Dermis microvascular lymphatic vessel endothelial cell (primary cell): ENCODE data around the gene TRPC4AP. TPM values are rescaled to one million over a fixed set of nuclear protein-coding genes. Genes with fewer than 3 reads are reported as not detected.
"Not testable (repeated sequence)": the region's sequence is repeated elsewhere in the genome, so short reads cannot be mapped to it uniquely, and the experiment has no call there.

ENCODE experiments used
- DNase-seq, 2 donors: peaks; one replicate each; pipeline versions ENCODE4 v3.0.0 to v3.0.0-alpha.2; 2010; ENCODE audit warnings: low read depth in 2 of 2
- total RNA-seq: library from RNA; depleted of rRNA; stranded (reverse); fragments of >200 nt; gene quantifications from 2 replicates; pipeline ENCODE4 v1.2.1, GENCODE V29; 2014

TRPC4AP gene, protein sequence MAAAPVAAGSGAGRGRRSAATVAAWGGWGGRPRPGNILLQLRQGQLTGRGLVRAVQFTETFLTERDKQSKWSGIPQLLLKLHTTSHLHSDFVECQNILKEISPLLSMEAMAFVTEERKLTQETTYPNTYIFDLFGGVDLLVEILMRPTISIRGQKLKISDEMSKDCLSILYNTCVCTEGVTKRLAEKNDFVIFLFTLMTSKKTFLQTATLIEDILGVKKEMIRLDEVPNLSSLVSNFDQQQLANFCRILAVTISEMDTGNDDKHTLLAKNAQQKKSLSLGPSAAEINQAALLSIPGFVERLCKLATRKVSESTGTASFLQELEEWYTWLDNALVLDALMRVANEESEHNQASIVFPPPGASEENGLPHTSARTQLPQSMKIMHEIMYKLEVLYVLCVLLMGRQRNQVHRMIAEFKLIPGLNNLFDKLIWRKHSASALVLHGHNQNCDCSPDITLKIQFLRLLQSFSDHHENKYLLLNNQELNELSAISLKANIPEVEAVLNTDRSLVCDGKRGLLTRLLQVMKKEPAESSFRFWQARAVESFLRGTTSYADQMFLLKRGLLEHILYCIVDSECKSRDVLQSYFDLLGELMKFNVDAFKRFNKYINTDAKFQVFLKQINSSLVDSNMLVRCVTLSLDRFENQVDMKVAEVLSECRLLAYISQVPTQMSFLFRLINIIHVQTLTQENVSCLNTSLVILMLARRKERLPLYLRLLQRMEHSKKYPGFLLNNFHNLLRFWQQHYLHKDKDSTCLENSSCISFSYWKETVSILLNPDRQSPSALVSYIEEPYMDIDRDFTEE
- 68.9 and 99.4 TPM in 2 replicates for total RNA-seq

DNA sequence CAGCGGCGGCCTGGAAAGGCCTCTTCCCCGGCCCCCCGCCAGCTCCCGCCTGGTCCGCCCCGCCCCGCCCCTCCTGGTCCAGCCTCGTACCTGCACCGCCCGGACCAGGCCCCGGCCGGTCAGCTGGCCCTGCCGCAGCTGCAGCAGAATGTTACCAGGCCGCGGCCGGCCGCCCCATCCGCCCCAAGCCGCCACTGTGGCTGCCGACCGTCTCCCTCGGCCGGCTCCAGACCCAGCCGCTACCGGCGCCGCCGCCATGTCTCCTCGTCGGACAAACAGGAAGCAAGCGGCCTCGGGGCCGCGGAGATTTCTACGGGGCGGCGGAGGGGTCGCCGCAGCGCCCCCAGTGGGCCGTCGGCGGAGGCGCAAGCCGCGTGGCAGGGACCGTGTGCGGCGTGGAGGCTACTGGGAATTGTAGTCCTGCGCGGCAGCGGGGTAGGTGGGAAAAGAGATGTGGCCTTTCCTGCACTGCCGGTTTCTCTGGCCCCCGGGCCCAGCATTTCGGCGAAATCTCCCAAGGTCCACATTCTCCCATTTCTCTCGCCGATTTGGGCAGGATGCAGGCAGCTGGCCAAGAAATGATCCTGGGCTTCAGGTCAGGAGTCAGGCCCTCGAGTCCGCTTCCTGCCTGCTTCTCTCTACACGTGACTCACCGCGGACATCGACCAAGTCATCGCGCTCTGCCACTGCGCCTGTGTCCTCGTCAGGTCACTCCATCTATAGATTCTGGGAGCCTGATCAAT lies at the start of gene TRPC4AP:
TRPC4AP (minus strand) TSS at position 284 of the 743 bp plus-strand sequence; CDS start at position 258, 26 bp downstream.
- peak; percentile 78 to 92 for DNase-seq

DNA sequence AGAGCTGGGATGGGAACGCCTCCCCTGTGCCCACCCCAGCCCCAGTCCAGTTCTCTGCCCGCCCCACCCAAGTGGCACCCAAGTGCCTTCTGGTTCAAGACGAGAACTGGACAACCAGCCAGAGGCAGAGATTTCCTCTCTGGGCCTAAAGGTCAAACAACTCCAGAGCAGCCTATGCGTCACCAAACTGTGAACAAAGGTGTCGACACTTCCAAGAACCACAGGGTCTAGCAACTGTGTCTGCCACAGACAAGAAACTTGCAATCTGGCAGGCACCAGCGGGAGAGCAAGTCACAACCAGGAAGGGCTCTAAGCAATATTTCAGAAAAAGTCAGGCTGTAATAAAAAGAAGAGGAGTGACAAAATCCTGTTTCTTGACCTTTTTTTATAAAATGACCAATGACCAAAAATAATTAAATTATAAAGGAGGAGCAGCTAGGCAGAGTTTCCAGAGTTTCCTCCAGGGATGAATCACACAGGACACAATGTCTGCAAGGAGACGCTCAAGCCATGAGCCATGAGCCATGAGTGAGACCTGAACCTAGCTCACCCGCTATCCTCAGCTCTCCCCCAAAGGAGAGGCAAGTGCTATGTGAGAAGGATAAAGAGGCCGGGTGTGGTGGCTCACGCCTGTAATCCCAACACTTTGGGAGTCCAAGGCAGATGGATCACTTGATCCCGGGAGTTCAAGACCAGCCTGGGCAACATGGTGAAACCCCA lies 43.4 kb upstream of the TRPC4AP start:
- DNase-seq: peak in 1 of 2 donors; percentile 89

DNA sequence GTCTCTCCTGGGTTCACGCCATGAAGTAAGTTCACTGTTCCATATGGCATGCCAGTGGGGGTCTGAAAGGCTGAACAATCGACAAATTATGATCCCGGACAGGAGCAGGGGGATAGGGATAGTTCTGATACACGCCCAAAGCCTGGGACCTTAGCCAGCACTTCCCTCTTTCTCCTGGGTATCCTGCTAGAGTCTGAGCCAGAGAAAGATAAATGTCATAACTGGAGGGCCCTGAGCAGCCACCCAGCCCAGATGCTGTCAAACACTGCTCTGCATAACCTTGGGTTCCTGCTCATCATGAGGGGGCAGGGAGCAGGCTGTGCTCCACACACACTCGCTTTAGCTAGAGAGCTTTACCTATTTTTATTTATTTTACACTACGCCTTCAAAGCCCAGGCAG lies 42.3 kb upstream of the TRPC4AP start:
- DNase-seq: no peak

DNA sequence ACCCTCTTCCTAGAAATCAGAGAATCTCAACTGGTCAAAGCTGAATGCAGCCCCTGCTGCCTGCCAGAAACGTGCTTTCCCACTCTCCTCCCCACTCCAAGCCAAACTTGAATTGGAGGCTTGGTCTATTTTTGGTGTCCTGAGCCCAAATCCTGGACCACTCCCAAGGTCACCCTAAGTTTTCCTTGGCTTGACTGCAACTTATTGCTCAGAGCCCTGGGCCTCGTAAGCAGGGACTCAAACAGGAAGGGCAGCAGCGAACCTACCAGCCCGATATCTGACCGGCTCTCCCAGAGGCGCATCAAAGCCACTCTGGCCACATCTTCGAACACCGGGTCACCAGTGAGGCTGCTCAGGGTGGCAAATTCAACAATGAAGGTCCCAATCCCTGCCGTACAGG lies 41.9 kb upstream of the TRPC4AP start:
- peak in 1 of 2 donors; percentile 46 for DNase-seq

DNA sequence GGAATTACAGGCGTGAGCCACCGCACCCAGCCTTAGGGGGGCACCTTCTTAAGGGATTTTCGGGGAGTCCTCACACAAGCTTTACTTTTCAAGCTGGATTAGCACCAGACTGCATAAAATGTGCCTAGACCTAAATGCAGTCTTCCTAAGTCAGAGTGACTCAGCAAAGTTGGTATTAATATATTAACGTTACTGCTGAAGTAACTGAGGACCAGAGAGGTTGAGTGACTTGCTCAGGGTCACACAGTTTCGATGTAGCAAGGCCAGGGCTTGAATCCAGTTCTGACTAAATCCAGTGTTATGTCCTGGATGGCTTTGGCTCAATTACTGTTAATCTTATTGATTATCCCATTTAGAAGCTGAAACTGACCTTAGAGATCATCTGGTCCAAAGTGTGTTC lies 41.1 kb upstream of the TRPC4AP start:
- DNase-seq: no peak

DNA sequence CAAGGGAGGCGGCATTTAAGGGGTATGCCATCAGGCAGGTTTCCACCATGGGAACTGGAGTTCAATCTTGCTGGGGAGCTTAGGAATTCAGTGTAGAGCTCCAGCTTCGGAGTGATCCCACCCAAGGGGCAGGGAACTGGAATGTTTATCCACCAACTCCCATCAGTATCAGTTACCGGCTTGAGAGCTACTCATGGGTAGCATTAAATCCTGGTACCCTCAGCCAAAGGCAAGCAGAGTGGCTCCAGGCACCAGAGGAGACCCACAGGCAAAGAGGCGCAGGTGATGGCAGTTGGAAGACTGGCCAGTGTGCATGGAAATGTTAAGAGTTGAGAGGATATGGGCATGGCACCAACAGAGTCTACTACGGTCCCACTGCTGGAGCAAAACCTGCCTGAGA lies 40.4 kb upstream of the TRPC4AP start:
- DNase-seq: no peak

- no peak for DNase-seq
These were observed 39.3 kb upstream of the TRPC4AP start for GRCh38 chr20:35131934-35132333.

- DNase-seq: peak; percentile 29 to 82
These were observed 37.1 kb upstream of the TRPC4AP start for GRCh38 chr20:35129647-35130069.

- DNase-seq: no peak
These were observed 33.1 kb upstream of the TRPC4AP start for GRCh38 chr20:35125753-35126152.

- DNase-seq: peak in 1 of 2 donors; percentile 69
These were observed 30.3 kb upstream of the TRPC4AP start for GRCh38 chr20:35122756-35123405.

DNA sequence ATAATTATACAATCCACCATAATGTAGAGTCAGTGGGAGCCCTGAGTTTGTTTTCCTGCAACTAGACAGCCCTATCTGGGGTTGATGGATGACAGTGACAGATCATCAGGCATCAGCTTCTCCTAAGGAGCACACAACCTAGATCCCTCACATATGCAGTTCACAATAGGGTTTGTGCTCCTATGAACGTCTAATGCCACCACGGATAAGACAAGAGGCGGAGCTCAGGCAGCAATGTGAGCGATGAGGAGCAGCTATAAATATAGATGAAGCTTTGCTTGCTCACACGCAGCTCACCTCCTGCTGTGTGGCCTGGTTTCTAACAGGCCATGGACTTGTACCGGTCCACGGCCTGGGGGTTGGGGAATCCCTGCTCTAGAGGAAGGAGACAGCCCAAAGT lies 28.6 kb upstream of the TRPC4AP start:
- DNase-seq: no peak

GRCh38 chr20:35120012-35120701 lies 27.6 kb upstream of the TRPC4AP start:
- DNase-seq: peak in 1 of 2 donors; percentile 73

GRCh38 chr20:35117629-35118028 lies 25.0 kb upstream of the TRPC4AP start:
- DNase-seq: no peak

GRCh38 chr20:35117196-35117595 lies 24.6 kb upstream of the TRPC4AP start:
- no peak for DNase-seq

- no peak for DNase-seq
These were observed 23.7 kb upstream of the TRPC4AP start for GRCh38 chr20:35116258-35116657.

DNA sequence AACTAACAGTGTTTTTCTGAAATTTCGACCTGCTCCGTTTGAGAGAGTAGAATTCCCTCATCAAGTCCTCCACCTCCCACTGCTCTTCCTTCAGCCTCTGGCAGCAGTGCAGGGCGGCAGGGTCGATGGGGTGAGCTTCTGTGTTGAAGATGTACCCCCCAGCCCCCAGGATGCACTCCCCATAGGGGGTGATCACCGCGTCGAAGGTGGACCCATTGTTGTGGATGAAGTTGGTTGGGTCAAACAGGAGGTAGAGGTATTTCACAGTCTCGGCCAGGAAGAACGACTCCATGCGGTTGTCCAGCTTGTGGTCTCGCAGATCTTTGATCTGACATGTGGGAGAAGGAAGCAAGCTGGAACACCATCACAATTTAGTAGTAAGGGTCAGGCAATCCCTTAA lies 23.0 kb upstream of the TRPC4AP start:
- no peak for DNase-seq

DNA sequence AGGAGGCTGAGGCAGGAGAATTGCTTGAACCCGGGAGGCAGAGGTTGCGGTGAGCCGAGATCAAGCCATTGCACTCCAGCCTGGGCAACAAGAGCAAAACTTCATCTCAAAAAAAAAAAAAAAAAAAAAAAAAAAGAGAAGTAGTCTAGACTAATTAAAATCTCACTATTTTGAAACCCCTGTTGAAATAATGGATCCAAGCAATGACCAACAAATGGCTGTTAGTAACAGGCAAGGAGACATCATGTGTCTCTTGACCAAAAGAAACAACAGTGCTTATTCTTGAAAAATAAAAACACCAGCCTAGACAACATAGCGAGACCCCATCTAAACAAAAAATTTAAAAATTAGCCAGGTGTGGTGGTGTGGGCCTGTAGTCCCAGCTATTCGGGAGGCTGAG lies 19.7 kb upstream of the TRPC4AP start:
- DNase-seq: not testable (repeated sequence)

DNA sequence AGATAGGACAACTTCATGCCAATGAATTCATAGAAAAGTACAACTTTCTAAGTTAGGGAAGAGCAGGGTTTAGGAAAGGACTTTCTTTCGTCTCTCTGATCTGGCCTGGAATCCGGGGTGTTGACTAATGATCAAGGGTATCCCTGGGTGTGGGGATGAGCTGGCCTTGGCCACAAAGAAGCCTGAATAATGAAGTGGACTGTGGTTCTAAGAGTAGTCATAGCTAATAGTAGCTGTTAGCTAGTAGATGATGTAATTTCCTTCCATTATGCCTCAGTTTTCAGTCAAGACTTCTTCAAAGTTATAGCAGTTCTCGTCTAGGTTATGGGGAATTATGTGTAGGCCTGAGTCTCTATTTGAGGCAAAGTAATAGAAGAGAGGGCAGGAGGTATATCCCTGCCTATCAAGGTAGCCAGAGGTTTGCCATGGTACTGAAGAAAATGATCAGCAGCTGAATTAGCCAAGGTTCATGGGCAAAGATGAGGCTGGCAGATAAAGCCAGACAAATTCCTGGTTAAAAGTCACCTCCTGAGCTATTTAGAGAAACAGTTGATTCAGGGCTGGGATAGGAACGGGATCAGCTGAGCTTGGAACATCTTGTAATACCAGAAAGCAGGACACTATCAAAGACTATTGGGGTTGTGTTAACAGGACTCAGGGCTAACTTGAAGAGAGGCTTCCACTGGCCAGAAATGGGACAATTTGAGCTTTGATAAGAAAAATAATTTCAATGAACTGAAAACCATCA lies 18.7 kb upstream of the TRPC4AP start:
- DNase-seq: peak in 1 of 2 donors; percentile 55

- DNase-seq: no peak
These were observed 16.3 kb upstream of the TRPC4AP start for GRCh38 chr20:35108921-35109320.
